Measurements from ENCODE around the gene FARS2.
A peak's percentile ranks its signal among the peaks of the same experiment; 100 is the strongest.
"Not testable (repeated sequence)": the region's sequence is repeated elsewhere in the genome, so short reads cannot be mapped to it uniquely, and the experiment has no call there.

The FARS2 gene

DNA sequence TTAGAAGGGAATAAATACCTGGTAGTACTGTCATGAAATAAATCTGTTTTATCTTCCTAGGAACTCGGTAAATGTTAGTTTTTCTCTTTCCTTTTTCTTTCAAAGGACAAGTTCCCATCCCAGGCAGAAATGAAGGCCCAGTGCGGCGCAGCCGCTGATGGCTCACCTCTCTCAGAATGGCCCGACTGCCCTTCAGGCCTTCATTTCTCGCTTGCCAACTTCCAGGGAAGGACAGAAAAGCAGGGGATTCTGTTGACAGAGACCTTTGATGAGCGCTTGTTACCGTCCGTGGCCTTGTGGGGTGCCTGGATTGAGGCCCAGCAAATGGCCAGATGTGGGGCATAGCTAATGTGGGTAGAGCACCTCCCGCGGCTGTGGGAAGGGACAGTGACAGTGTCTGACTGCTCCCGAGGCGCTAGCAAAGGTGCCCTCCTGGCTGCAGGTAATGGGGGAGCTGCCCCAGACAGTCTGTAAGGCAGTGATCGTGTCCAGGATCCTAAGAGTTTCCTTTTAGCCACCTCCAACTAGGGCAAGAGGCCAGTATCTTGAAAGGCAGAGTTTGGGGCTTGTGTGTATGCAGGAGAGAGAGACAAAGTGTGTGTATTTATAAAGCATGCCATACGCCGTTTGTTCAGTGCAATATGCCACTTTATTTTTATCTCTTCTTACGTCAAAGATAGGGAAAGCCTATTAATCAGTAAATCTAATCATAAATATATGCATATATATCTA, 391.3 kb downstream of the FARS2 start:
- DNase-seq (ENCODE audit: insufficient read length, low spot score) (no peak), FAIRE-seq (no peak)

DNA sequence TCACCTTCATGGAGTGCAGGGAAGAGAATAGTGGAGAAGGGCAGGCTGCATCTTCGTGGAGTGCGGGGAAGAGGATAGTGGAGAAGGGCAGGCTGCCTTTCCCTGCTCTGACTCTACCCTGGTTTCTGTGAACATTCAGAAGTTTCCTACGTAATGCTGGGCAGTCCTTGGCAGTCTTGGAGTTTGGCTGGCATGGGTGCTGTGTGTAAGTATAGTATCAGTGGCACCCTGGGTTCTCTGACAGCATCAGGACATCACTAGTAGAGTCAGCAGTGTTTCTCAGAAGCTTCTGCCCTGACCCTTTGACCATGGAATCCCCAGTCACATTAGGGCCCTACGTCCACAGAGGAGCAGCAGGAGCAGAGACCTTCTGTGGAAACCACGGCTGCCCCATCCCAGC, 392.5 kb downstream of the FARS2 start:
- FAIRE-seq: no peak
- DNase-seq (ENCODE audit: insufficient read length, low spot score): no peak

DNA sequence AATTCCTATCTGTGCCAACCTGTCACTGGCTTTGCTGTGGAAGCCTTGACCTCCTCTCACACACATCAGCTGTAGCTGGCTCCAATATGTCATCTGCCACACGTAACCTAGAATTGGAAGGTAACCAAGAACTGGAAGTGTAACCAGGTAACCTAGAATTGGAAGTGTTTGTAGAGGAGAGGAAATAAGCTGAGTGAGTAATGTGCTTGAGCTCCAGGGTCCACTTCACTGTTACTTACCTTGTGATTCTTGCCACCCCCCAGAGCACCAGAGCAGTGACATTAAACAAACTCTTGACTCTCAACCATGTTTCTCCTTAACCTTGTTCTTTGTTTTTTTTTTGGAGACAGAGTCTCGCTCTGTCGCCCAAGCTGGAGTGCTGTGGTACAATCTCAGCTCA, 394.9 kb downstream of the FARS2 start:
- FAIRE-seq: no peak
- no peak for DNase-seq (ENCODE audit: insufficient read length, low spot score)

DNA sequence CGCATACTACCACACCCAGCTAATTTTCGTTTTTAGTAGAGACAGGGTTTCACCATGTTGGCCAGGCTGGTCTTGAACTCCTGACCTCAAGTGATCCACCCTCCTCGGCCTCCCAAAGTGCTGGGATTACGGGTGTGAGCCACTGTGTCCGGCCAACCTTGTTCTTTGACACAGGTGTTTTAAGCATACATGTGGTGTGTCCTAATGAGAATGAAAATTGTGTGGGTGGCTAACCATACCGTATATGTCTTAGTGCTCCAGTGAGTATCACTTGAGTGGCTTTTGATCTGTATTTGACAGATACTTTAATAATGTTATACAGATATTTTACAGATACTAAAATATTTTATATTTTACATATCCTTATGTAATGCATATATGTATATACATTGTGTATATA, 395.4 kb downstream of the FARS2 start:
- not testable (repeated sequence) for FAIRE-seq; DNase-seq (ENCODE audit: insufficient read length, low spot score)

DNA sequence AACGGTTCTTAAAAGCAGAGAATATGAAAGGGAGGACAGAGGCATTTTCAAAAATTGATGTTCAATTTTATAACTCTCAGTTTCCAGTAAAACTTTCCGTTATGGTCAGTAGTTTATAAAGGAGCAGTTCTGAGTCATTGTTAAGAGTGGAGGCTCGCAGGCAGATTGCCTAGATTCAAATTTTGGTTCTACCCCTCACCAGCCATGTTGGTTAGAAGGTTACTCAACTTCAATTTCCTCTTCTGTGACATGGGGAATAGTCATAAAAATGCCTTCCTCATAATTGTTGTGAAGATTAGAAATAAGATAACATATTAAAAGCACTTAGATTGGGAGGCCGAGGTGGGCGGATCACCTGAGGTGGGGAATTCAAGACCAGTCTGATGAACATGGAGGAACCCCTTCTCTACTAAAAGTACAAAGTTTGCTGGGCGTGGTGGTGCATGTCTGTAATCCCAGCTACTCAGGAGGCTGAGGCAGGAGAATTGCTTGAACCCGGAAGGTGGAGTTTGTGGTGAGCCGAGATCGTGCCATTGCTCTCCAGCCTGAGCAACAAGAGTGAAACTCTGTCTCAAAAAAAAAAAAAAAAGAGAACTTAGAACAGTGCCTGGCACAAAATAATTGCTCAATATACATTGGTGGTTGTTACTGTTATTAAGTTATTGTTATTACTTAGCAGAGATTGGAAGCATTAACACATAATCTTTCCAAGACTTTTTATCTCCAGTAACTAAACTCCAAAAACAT, 396.5 kb downstream of the FARS2 start:
- FAIRE-seq (no peak), DNase-seq (ENCODE audit: insufficient read length, low spot score) (no peak)

DNA sequence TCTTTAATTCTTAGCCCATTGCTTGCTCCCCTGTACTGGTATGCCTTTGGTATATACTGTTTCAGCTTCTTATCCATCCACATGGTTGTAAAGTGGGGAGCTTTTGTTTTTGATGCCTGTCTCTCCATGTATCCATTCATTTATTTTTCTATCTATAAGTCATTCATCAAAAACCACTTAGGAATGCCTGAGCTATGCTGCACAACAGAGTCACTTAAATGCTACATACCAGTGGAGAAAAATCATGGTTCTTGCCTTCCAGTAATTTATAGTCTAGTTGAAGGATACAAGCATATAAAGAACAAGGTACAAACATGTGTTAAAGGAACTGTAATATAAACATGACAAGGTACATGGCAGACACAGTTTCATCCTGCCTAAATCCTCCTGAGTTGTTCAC, 398.2 kb downstream of the FARS2 start:
- no peak for DNase-seq (ENCODE audit: insufficient read length, low spot score)
- no peak for FAIRE-seq

DNA sequence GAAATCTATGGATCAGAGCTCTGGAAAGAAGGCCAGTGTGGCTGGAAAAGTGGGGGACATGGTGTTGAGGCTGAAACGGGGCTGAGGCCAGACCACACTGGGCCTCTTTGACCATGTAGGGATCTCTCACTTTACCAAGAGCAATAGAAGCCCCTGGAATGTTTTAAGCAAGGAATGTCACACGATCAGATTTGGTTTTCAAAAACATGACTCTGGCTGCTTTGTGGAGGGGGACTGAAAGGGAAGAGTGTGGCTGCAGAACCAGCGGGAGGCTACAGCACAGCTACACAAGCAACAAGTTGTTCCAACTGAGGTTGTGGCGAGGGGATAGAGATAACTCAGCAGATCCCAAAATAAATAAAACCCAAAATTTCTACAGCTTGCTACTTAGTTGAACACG, 399.5 kb downstream of the FARS2 start:
- DNase-seq (ENCODE audit: insufficient read length, low spot score): no peak
- no peak for FAIRE-seq

DNA sequence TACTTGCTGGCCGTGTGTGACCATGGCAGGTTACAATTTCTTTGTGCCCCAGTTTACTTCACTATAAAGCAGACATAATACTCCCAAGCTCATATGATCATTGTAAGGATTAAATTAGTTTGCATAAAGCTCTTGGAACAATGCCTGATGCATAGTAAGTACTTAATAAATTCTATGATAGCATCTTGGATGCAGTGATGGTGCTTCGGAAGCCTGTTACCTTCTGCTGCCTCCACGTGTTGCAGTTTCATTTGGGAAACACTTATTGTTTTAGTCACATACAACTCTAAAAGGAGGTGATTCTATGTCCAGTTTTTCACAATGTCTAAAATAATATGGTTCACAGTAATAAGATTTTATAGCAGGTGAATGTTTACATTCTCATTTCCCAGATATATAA, 401.5 kb downstream of the FARS2 start:
- DNase-seq (ENCODE audit: insufficient read length, low spot score) (no peak), FAIRE-seq (no peak)

DNA sequence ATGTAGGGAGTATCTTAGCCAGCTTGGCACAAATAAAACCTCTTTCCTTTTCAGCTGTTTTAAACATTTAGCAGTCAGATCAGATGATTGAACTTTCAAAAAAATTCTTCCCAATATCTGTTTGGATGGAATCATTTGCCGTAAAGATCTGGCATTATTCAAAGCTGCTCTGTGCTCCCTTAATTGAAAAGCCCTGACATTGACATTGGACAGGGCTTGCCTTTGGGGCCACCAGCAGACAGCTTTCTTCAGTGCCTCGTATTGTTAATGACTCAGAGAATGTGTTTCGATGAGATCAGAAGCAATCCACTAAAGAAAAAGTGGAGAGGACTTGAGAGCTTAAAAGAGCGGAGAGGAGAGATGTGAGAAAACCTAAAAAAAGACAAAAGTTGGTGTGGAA, 401.9 kb downstream of the FARS2 start:
- FAIRE-seq: no peak
- DNase-seq (ENCODE audit: insufficient read length, low spot score): no peak

DNA sequence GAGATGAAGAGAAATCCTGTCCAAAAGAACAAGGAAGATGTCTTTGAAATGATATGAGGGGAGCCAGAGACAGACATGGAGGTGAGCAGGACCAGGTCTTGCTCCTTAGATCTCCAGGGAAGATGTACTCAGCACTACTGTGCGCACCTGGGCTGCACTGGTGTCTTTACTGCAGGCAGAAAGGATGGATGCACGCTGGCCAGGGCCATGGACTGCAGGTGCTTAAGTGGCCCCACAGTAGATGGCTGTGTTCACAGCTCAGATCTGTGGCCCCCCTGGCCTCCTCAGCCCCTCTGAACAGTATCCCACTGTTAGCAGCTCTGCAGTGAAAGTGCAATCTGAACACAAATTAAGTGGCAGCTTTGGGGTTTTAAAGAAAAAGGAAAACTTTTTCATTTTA, 402.4 kb downstream of the FARS2 start:
- DNase-seq (ENCODE audit: insufficient read length, low spot score) (no peak), FAIRE-seq (no peak)

DNA sequence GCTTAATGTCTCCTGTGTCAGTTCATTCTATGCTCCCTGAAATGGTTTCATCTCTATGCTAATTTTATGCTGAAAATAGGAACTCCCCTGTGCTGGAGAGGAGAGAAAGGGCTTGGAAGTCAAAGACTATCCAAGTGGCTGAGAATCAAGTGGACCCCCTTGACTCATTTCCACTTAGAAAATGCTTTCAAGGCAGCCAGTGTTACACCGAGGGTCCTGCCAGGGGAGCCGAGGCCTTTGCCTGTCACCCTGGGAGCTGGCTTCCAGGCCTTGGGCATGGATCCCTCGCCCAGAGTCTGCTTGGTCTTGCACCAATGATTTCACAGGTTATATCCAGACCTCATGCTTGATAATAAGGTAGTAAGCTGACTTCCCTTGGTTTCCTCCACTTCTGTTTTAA, 402.8 kb downstream of the FARS2 start:
- no peak for FAIRE-seq
- DNase-seq (ENCODE audit: insufficient read length, low spot score): no peak

DNA sequence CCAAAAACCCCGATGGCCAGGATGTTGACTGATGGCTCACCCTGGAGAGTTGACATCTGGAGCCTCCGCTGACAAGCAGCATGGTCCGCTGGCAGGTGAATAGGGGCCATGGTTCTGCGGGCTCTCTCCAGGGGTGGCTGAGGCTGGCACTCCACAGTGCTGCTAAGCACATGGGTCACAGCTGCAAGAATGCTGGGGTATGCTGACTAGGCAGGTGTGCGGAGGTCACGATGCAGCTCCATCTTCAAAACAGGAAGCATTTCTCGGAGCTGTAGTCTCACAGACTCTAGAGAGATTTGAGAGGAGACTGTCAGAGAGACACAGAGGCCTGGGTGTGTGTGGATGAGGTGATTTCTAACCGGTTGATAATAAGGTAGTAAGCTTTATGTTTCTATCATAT, 403.9 kb downstream of the FARS2 start:
- FAIRE-seq (no peak), DNase-seq (ENCODE audit: insufficient read length, low spot score) (no peak)

DNA sequence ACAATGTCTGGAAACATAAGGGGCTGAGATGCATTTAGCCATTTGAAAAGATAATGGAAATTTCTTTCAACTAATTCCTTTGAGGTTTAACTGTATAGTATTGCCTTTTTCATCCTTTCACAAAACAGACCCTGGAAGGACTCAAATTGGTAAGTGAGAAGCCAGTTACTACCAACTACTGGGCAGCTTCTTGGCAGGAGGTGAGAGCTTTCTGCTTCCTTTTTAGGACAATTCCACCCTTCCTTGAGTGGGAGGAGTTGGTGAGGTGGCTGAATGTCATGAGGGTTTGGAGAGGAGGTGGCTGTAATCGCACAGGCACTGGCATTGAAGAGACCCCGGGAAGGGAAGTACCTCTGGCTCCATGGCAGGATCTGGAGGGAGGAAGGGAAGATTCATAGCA, 404.4 kb downstream of the FARS2 start:
- FAIRE-seq: no peak

DNA sequence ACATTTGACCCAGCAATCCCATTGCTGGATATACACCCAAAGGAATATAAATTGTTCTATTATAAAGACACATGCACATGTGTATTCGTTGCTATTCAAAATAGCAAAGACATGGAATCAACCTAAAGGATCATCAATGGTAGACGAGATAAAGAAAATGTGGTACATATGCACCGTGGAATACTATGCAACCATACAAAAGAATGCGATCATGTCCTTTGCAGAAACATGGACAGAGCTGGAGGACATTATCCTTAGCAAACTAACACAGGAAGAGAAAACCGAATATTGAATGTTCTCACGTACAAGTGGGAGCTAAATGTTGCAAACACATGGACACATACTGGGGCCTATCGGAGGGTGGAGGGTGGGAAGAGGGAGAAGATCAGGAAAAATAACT, 405.4 kb downstream of the FARS2 start:
- no peak for FAIRE-seq
- no peak for DNase-seq (ENCODE audit: insufficient read length, low spot score)

More for the DNA sequence above, 404.4 kb downstream of the FARS2 start:
- DNase-seq (ENCODE audit: insufficient read length, low spot score): no peak

DNA sequence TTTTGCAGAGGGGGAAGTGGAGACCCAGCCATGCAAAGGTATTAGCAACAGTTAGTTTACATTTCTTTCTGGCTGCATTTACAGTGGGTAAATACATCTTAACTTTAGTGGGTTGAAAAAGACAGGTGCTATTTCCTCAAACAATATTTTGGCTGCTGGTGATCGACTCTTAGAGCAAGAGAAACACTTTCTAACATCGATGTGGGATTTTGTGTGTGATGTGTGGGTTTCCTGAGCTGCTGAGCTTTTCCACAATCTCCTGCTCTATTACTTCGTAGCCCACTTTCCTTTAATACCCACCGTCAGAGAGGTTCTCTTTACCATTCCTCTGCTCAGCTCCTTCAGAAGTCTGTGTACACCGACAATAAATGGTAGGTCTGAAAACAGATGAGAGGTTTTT, 406.4 kb downstream of the FARS2 start:
- DNase-seq (ENCODE audit: insufficient read length, low spot score) (no peak), FAIRE-seq (no peak)

DNA sequence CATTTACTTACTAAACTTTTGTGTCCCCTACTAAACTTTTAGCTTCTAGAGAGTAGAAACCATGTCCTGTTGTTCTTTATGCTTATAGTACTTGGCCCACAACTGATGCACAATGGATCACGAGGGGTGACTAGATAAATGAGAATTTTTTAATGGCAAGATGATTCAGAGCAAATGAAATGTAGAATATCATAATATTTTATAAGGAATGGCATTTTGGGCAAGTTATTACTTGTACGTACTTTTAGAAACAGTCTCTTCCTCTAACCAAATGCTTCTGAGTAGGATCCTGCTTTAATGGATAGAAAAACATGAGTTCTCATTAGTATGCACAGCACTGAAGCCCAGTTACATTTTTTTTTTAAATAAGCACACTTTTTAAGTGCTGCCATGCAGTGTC, 409.1 kb downstream of the FARS2 start:
- no peak for DNase-seq (ENCODE audit: insufficient read length, low spot score)
- FAIRE-seq: no peak

DNA sequence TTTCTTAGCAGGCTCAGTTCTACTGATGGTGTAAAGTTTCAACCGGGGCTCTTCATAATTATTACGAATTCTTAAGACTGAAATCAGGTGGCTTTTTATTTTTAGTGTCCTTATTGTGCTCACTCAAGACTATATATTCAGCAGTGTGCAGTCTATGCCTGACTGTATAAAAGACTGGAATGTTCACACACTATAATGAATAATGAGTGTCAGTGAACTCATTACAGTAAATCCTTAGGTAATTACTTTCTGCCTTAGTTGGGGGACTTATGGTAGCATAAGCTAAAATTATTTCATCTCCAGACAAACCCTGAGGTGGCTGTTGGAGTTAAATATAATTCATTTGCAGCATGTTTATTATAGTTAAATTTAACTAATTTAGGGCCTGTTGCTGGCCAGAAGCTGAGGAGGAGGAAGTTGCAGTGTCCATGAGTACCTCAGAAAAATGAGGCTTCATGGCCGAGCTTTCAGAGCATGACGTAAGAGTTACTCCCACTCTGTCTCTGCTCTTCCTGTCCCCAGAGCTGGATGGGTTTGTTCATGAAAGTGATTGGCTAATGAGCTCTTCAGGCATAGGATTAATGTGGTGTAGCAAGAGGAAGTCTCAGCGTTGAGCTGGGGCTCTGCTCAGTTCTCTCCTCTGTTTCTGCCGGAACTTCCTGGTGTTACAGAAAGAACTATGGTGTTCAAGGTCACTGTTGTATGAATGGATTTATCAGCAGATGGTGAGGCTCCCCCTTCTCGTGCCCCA, 409.7 kb downstream of the FARS2 start:
- DNase-seq (ENCODE audit: insufficient read length, low spot score): peak; percentile 19
- no peak for FAIRE-seq

DNA sequence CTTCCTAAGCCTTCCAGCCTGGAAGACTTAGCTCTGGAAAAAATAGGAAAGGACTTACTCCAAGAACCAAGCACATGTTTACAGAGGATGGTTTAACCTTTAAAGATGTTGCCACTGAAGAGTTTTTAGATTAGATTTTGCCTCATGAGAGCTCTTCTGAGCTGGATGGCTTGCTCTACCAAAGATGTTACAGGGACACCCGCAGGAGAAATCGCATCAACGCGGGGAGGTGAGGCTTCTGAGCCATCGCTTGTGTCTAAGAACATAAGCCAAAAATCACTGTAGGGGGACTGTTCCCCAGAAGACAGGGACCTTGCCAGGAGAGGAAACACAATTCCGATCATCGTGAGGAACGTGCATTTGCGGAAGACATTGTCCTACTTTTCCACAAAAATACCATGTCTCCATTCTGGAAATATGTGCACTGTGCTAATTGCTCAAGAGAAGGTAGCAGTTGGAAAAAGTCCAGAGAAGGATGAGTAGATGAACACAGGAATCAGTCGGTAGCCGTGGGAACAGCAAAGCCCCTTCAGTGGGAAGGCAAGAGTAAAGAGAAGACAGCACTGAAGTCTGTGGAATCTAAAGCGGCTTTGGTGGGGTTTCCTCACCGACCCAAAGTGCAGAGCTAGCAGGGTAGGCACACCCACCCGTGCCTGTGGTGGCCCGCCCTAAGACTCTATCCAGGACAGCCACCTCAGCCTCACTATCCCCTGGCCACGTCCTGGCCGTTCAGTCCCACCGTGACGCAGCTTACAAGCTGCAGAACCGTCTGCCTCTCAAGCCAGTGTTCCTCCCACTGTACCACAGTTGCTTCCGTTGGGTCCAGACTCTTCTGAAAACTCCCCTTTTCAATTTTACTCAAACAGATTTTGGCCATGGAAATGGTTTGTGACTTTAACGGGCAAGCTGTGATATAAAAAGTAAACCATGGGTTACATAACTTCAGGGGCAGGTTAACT, 410.6 kb downstream of the FARS2 start:
- FAIRE-seq: no peak
- DNase-seq (ENCODE audit: insufficient read length, low spot score): no peak

DNA sequence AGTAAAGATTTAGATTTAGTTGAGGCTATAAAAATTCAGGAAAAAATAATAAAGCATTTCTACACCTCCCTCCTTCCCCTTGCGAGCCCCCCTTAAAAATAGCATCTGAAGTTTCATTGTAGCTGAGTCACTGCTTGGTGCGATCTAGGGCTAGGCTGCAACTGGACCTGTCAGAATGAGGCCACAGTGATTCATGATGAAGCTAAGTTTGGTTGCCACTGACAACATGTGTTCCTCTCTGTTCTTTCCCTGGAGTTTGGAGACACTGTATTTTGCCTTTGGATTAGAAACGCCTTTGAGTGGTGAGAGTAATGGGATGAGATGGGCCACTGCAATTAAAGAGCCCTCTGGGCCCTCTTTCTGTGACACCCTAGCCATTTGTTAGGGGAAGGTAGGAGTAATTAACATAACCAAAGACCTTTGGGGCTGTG, 411.3 kb downstream of the FARS2 start:
- FAIRE-seq (peak; percentile 44), DNase-seq (ENCODE audit: insufficient read length, low spot score) (peak; percentile 67)

DNA sequence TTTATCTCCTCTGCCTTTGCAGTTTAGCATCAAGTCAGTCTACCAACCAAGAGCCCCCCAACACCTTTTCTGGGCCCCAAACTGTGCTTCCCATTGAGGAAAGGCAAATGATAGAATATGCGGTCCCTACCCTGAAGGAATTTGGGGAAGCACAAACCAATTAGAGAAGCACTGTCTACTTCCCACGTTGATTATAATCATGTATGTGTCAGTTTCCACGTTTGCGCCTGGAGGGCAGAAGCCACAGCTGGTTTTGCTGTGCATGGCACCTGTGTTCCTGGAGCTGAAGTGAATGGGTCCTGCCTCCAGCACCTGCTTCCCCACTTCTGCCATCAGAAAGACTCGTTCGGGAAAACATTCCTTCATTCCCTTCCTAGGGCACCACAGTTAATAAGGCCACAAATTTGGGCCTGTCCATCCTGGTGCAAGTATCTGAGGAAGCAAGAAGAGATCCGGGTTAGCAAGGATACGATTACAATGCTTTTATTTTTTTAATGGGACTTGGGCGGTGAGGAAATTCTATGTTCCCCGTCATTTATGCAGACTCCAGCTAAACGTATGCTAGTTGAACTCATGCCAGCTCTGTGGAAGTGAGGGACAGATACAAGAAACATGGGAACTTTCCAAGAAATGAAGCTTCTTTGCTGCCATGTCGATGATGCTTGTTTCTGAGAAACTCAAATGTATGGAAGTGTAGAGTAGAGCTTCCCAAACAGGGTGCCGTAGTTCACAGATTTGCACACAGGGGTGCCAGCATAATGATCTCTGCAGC, 411.9 kb downstream of the FARS2 start:
- FAIRE-seq (no peak), DNase-seq (ENCODE audit: insufficient read length, low spot score) (no peak)
